Uterus (tissue), 4 donors: ENCODE results near the gene FOXA2. TPM values are rescaled to one million over a fixed set of nuclear protein-coding genes. Genes with fewer than 3 reads are reported as not detected.

Experiments
- DNase-seq, 2 donors: peaks; one replicate each; pipeline ENCODE4 v3.0.0-alpha.2; 2019 to 2020
- H3K27ac ChIP-seq, 2 donors: fragments of 200-600 bp; sonication (generic); 1 replicate in 1 of 2; 2 replicates in 1 of 2; pipeline ENCODE4 v1.5.1; 2016 to 2018
- H3K27me3 ChIP-seq, 2 donors: fragments of 200-600 bp; sonication (generic); one replicate each; pipeline ENCODE4 v1.5.1; 2018 to 2019; ENCODE audit warnings: control low read depth in 1 of 2
- H3K36me3 ChIP-seq, 2 donors: fragments of 200-600 bp; sonication (generic); one replicate each; pipeline ENCODE4 v1.5.1; 2019; ENCODE audit warnings: control low read depth in 1 of 2
- H3K4me1 ChIP-seq, 2 donors: fragments of 200-600 bp; sonication (generic); one replicate each; pipeline ENCODE4 v1.5.1; 2018 to 2019; ENCODE audit warnings: control low read depth in 1 of 2
- H3K4me3 ChIP-seq, 2 donors: fragments of 200-600 bp; sonication (generic); 1 replicate in 1 of 2; 2 replicates in 1 of 2; pipeline ENCODE4 v1.5.1; 2018 to 2019; ENCODE audit warnings: mild to moderate bottlenecking in 1 of 2
- H3K9me3 ChIP-seq, 2 donors: fragments of 200-600 bp; sonication (generic); one replicate each; pipeline ENCODE4 v1.5.1; 2019; ENCODE audit warnings: control low read depth in 1 of 2
- POLR2A ChIP-seq, 2 donors: fragments of 450-650 bp; IDR thresholded peaks; one replicate each; pipeline ENCODE4 v1.6.1; 2016; ENCODE audit warnings: antibody characterized with exemption in 2 of 2, mild to moderate bottlenecking in 1 of 2, moderate library complexity in 1 of 2
- intact Hi-C: fragments of 100-400 bp; cut with DNase I; formaldehyde crosslinking; loops from one replicate; pipeline ENCODE4 v1.15.1; 2023; ENCODE audit warnings: low total_unique reads
- total RNA-seq, 4 donors: library from RNA; depleted of rRNA in 3 of 4; stranded (reverse); fragments of >200 nt in 3 of 4; gene quantifications; one replicate each; pipeline versions ENCODE4 v1.1.0 to v1.2.4, GENCODE V29; 2014 to 2023
- TF ChIP-seq, protein P1 (sequence below), 4 experiments: fragments of 200-600 bp in 2 of 4; fragments of 450-650 bp in 2 of 4; sonication (generic) in 2 of 4; IDR thresholded peaks; one replicate each; pipeline ENCODE4 v1.5.1; 2016 to 2019; ENCODE audit warnings: antibody characterized with exemption in 4 of 4, mild to moderate bottlenecking in 2 of 4, moderate library complexity in 1 of 4
- donor health status: DM: yes; HTN: yes; CAD: no.

The FOXA2 gene
- total RNA-seq, 4 donors from 2014 or later: 0.14 TPM; not detected in 3

- TF ChIP-seq, protein P1, sequence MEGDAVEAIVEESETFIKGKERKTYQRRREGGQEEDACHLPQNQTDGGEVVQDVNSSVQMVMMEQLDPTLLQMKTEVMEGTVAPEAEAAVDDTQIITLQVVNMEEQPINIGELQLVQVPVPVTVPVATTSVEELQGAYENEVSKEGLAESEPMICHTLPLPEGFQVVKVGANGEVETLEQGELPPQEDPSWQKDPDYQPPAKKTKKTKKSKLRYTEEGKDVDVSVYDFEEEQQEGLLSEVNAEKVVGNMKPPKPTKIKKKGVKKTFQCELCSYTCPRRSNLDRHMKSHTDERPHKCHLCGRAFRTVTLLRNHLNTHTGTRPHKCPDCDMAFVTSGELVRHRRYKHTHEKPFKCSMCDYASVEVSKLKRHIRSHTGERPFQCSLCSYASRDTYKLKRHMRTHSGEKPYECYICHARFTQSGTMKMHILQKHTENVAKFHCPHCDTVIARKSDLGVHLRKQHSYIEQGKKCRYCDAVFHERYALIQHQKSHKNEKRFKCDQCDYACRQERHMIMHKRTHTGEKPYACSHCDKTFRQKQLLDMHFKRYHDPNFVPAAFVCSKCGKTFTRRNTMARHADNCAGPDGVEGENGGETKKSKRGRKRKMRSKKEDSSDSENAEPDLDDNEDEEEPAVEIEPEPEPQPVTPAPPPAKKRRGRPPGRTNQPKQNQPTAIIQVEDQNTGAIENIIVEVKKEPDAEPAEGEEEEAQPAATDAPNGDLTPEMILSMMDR (IDR thresholded peaks at IDR 0.05): no peak
- no peak for TF ChIP-seq POLR2A (IDR thresholded peaks at IDR 0.05)
- intact Hi-C loops: no loop called here
- no peaks in the 10 kb centered on the region for H3K36me3 ChIP-seq
- H3K4me1 ChIP-seq: peaks cover 0 to 6% of the 10 kb centered on the region in 2 donors
- DNase-seq: no peak
- no peak overlapping the region for H3K4me3 ChIP-seq
- H3K27me3 ChIP-seq: peaks cover 0 to 70% of the 10 kb centered on the region in 2 donors
- no peaks in the 10 kb centered on the region for H3K9me3 ChIP-seq
- no peak overlapping the region for H3K27ac ChIP-seq
Observed at GRCh38 chr20:22575087-22575721, 9.2 kb downstream of the FOXA2 start.

DNA sequence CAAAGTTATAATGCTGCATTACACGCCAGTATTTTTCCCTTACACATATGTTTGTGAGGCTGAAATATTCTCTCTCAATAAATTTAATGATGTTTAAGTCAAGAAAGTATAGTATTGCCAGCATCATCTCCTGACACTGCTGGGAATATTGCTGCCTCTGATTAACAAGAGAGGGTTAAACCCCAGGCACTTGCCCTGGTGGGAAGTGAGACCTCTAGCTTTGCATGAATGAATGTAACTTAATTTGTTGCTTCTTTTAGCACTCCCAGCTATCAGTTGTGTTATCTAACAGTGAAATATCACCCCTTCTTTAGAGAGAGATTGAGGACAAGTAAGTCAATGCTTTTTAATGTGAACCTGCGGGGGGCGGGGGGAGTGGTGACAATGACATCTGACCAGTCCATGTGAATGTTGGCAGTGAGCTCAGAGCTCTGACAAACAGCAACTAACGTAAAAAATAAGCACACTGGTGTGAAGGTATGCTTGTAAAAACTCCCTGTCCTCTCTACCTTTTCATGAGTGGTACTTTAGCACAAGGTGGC lies 9.8 kb downstream of the FOXA2 start:
- TF ChIP-seq, protein P1 (IDR thresholded peaks at IDR 0.05): no peak
- TF ChIP-seq POLR2A (IDR thresholded peaks at IDR 0.05): no peak
- Histone ChIP-seq H3K36me3 (no peaks in the 10 kb centered on the region), H3K27me3 (peaks cover 0 to 70% of the 10 kb centered on the region in 2 donors), H3K27ac (no peak overlapping the region), H3K9me3 (no peaks in the 10 kb centered on the region), H3K4me1 (peaks cover 0 to 6% of the 10 kb centered on the region in 2 donors), H3K4me3 (no peak overlapping the region)
- DNase-seq: no peak
- intact Hi-C loops: no loop called here

- Histone ChIP-seq H3K4me1 (no peaks in the 10 kb centered on the region), H3K27me3 (peaks cover 5 to 69% of the 10 kb centered on the region in 2 donors), H3K36me3 (no peaks in the 10 kb centered on the region), H3K27ac (no peak overlapping the region), H3K9me3 (no peaks in the 10 kb centered on the region), H3K4me3 (no peak overlapping the region)
- no peak for DNase-seq
- intact Hi-C loops: no loop called here
- TF ChIP-seq, protein P1 (IDR thresholded peaks at IDR 0.05): no peak
- TF ChIP-seq POLR2A (IDR thresholded peaks at IDR 0.05): no peak
Observed at GRCh38 chr20:22572491-22572890, 11.9 kb downstream of the FOXA2 start.

- no peak overlapping the region for H3K27ac ChIP-seq
- no peak overlapping the region for H3K4me3 ChIP-seq
- H3K4me1 ChIP-seq: no peaks in the 10 kb centered on the region
- TF ChIP-seq, protein P1 (IDR thresholded peaks at IDR 0.05): no peak
- no peak for TF ChIP-seq POLR2A (IDR thresholded peaks at IDR 0.05)
- no peaks in the 10 kb centered on the region for H3K36me3 ChIP-seq
- H3K27me3 ChIP-seq: peaks cover 5 to 69% of the 10 kb centered on the region in 2 donors
- intact Hi-C loops: no loop called here
- no peak for DNase-seq
- H3K9me3 ChIP-seq: no peaks in the 10 kb centered on the region
Observed at GRCh38 chr20:22572023-22572422, 12.3 kb downstream of the FOXA2 start.

DNA sequence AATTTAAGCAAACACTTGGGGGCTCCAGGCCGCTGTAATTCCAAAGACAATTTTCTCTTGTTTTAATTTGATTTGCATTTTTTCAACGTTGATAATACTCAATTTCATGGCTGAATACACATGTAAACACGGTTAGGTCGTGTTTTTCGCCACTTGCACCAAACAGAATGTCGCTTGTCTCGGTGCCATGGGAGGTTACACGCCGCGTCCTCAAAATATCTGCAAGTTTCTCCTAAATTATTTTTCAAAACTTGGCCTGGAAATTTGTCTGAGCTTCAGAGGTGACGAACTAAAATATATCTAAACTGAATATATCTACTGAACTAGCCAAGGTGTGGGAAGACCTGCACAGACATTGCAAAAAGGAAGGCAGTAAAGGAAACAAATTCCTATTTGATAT lies 15.0 kb downstream of the FOXA2 start:
- TF ChIP-seq, protein P1 (IDR thresholded peaks at IDR 0.05): no peak
- no peak for TF ChIP-seq POLR2A (IDR thresholded peaks at IDR 0.05)
- no peaks in the 10 kb centered on the region for H3K36me3 ChIP-seq
- DNase-seq: no peak
- intact Hi-C loops: no loop called here
- peaks cover 5 to 58% of the 10 kb centered on the region in 2 donors for H3K27me3 ChIP-seq
- H3K4me1 ChIP-seq: no peaks in the 10 kb centered on the region
- no peak overlapping the region for H3K4me3 ChIP-seq
- H3K27ac ChIP-seq: no peak overlapping the region
- H3K9me3 ChIP-seq: no peaks in the 10 kb centered on the region
